Stimulated activated CD8-positive, alpha-beta memory T cell treated with anti-CD3 and anti-CD28 coated beads, Interleukin-12 subunit alpha, Interleukin-12 subunit beta, amount 100 ng/mL, for 1 hour (primary cell): ENCODE data around the gene APEX1.

ENCODE experiments used
- DNase-seq: peaks from one replicate; pipeline ENCODE4 v3.0.0-alpha.2; 2020; ENCODE audit warnings: low read depth

APEX1 gene

GRCh38 chr14:20454516-20455354 is at the start of gene APEX1, which contains the start of gene OSGEP:
TSS of gene APEX1 (plus strand) at chr14:20455226. CDS start at chr14:20455646, 420 bp downstream.
TSS of gene OSGEP (minus strand) at chr14:20454812. CDS start at chr14:20454683, 129 bp downstream.
- DNase-seq = peak; percentile 97

- DNase-seq = no peak
Measured at GRCh38 chr14:20409226-20409625, 45.8 kb upstream of the APEX1 start.

GRCh38 chr14:20412411-20412810 is 42.6 kb upstream of the APEX1 start:
- DNase-seq = no peak

- peak; percentile 61 for DNase-seq
Measured at GRCh38 chr14:20412876-20413743, 41.9 kb upstream of the APEX1 start, which contains the start of gene TEP1. TSS of gene TEP1 (minus strand) at chr14:20413501. CDS start at chr14:20408439, 5,062 bp downstream.

GRCh38 chr14:20413744-20414082 is 41.3 kb upstream of the APEX1 start:
- no peak for DNase-seq

DNA sequence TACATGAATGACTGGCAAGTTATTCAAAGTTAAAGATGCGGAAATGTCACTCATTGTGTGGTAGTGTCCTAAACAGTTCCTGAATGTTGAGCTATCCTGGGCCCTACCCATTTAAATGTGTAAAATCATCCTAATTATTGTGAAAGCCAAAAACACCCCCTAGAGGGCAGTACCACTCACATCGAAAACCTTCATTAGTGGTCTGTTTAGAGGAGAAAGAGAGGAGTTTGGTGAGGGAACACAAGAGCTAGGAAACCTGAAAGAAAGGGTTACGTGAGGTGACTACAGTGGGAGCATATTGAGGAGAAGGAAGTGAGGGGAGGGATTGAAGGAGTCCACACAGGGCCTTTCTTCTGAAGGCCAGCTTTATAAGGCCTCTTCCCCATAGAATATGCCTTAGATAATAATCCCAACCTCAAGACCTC is 39.2 kb upstream of the APEX1 start:
- DNase-seq = peak; percentile 13

- no peak for DNase-seq
Measured at GRCh38 chr14:20416223-20416622, 38.8 kb upstream of the APEX1 start.

- DNase-seq = no peak
Measured at GRCh38 chr14:20417250-20418186, 37.5 kb upstream of the APEX1 start.

DNA sequence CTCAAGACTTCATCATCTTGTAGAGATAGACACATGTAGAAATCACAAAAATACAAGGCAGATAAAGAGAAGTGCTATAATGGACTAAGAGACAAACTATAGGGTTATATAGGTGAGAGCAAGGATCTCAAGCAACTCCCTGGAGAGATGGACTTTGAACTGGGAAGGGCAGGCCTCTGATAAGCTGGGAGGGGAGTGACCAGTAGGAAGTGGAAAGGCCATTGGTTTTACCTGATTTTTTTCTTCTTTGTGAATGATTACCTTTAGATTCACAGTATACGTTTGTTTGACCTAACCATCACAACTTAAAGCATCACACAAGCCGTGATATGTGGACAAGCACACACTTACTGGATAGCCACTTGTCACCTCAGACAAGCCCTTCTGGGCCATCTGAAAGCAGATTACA is 36.5 kb upstream of the APEX1 start:
- DNase-seq = no peak

- DNase-seq = no peak
Measured at GRCh38 chr14:20419419-20419818, 35.6 kb upstream of the APEX1 start.

DNA sequence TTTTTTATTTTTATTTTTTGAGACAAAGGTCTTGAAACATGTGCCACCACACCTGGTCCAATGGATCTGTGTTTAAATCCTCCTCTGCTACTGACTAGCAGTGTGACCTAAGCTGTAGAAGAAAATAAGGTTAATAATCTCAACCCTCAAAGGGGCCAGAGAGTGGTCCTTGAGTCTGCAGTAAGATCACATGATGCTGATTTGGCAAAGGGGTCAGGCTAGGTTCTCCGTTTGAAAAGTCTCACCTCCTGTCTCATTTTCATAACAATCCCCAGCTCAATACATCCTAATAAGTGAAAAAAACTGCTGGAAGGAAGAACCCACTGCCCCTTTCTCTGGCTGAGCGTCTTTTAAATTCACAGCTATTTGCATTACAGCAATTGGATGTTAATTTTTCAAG is 33.8 kb upstream of the APEX1 start:
- no peak for DNase-seq

- DNase-seq = no peak
Measured at GRCh38 chr14:20422886-20423285, 32.1 kb upstream of the APEX1 start.

- no peak for DNase-seq
Measured at GRCh38 chr14:20424851-20425250, 30.2 kb upstream of the APEX1 start.

GRCh38 chr14:20427231-20428009 is 27.6 kb upstream of the APEX1 start:
- DNase-seq = no peak

DNA sequence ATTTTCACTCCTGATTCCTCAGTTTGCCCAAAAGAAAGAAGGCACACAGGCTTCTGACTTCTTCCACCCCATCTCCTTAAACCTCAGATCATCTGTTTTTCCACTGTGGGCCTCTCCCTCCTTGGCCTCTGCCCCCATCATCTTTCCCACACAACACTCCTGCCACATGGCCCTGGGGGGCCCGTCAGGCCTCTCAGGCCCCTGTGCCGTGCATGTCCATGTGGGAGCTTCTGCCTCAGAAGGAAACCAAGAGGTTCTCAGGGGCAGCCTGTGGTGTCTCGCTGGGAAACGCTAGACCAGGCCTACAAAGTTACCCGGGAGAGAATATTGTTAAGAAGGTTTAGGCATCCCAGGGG is 27.0 kb upstream of the APEX1 start:
- no peak for DNase-seq

- no peak for DNase-seq
Measured at GRCh38 chr14:20428802-20429201, 26.2 kb upstream of the APEX1 start.

DNA sequence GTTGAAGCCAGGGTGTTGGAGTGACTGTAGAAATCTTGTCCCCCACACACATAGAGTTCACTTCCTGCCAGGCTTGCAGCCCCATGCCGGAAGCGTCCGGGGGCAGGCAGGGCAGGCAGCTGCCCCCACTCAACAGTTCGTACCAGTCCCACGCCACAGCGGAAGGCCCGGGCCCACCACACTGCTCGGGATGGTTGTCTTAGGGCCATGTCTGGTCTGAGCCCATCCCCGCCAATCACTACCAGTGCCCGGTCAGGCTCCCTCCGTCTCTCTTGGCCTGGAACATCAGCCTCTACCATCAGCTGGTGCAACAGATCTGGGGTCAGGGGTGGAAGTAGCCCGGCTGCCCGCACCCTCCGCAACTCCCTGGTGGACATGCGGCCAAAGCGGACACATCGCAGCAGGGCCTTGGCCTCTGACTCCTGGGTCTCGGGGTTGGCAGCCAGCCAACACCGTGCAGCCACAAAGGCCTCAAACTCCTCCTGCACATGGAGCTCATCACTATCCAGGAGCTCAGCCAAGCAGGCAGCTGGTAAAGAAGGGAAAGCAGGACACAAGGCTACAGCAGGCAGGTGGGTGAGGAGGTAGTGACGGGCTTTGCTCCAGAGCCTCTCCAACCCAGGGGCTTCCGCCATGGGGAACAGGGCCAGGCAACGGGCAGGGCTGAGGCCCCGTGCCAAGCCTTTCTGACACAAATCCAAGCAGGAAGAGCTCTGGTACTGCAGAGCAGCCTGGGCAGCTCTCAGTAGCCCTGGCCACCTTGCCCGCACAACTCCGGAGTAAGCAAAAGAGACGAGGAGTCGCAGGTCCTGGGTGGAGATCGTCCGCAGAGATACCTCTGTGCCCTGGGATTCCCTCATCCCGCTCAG is 25.0 kb upstream of the APEX1 start:
- DNase-seq = no peak

DNA sequence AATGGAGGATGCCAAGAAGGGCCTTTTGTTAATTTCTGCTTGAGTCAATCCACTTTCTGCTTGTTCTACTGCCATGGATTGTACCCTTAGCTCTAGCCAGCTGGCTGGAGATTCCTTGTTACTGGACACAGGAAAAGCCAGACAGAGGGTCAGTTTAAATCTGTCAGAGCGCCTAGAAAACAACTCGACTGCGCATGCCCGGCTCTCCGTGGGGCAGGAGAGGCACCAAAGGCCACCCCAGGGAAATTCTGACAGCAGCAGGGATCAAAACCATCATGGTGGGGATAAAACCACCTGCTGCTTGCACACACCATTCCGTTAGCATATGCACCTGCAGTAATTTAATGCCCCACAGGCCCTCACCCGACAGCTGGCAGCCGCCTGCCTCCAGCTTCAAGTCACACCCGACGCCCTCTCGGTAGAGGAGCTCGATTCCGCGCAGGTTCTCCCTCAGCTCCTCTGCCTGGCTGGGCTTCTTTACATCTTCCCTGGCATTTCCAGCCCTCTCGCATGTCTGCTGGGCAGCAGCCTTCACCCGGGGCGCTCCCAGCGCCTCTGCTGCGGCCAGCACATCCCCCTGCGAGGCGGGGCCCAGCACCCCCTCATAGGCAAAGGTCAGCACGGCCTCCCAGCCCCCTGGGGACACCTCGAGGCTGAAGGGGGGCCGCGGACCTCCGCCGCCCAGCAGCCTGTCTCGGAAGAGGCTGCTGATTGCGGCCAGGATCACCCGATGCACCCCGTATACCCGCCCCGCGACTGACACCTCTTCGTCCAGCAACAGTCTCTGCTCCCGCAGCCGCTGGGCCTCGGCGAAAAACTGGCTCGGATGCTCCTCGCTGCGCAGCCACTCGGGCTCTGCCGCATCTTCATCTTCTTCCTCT is 20.1 kb upstream of the APEX1 start:
- no peak for DNase-seq
